HG03342 (cell line): ENCODE results near the gene KCNJ8.
"Not testable (repeated sequence)": the region's sequence is repeated elsewhere in the genome, so short reads cannot be mapped to it uniquely, and the experiment has no call there.

Source experiments
- ATAC-seq: cut with Tn5 transposase; IDR thresholded peaks from one replicate; pipeline ENCODE4 v1.9.1; 2021; ENCODE audit warnings: mild to moderate bottlenecking, moderate library complexity; ENCODE audit not compliant: unreplicated experiment

KCNJ8 gene

GRCh38 chr12:21788089-21788983 is 13.8 kb upstream of the KCNJ8 start:
- no peak for ATAC-seq

- ATAC-seq: no peak
Measured at GRCh38 chr12:21786041-21786531, 11.6 kb upstream of the KCNJ8 start.

DNA sequence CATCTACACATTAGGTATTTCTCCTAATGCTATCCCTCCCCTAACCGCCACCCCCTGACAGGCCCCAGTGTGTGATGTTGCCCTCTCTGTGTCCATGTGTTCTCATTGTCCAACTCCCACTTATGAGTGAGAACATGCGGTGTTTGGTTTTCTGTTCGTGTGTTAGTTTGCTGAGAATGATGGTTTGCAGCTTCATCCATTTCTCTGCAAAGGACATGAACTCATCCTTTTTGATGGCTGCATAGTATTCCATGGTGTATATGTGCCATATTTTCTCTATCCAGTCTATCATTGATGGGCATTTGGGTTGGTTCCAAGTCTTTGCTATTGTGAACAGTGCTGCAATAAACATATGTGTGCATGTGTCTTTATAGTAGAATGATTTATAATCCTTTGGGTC is 8.2 kb upstream of the KCNJ8 start:
- ATAC-seq: not testable (repeated sequence)

GRCh38 chr12:21780786-21781185 is 6.3 kb upstream of the KCNJ8 start:
- ATAC-seq: no peak

DNA sequence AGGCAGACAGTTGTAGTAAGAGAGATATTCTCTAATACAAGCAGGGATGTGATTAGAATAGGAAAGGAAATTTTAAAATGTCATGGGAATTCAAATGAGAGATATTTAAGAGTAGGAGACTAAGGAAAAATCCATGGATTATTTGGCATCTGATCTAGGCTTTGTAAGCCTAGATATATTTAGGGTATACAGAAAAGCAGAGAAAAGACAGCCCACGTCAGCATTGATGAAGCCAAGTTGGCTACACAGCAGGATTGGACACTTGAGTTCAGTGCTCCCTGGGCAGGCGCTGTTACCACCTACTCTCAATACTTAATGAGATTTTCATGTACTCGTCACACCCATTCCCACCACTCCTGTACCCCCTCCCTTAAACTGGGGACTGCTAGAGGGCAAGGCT is 1.7 kb upstream of the KCNJ8 start:
- no peak for ATAC-seq

DNA sequence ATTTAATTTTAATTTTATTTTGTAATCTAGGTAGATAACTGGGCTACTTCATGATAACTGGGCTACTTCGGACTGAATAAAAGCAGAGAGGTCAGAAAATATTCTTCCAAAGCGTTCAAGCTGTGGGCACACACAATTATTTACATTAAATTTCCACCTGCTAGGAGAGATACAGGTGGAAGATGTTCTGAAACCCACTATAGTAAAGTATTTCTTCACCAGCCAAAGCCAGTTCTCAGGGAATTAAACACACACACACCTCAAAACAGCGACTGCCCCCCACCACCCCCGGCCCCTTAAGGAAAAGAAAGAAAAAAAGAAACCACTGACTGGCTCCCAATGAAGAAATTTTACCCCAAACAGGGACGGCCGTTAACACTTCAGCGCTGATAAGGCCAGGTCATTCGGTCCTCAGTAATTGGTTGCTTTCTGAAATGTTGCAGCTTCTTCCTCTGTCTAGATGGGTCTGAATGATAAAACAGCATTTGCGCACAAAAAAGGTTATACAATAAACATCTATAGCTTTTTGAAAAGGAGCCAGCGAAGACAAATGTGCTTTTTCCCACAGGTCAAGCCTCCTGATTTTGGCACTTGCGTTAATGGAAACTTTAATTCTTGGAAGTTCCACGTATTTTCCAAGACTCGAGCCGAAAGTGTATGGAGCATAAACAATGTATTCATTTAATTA is 771 bp upstream of the KCNJ8 start:
- no peak for ATAC-seq

DNA sequence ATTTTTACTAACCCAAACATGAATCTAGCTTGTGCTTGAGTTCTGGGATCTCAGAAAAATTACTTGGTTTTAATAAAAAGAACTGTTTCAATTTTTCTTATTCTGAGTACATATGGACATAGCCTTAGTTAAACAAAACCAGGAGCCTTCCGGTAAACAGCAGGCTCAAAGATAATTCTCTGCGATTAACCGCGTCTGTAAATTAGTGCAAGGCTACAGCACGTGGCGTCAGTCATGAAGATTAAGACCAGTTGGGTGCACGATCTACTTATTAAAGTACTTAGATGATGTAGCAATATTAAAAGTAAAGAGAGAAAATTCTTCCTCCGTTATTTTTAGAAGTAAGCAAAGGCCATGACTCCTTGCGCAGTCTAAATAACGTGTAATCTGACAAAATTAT is 700 bp downstream of the KCNJ8 start:
- ATAC-seq: no peak

GRCh38 chr12:21773263-21773741 is 1.2 kb downstream of the KCNJ8 start:
- no peak for ATAC-seq

GRCh38 chr12:21771311-21771710 is 3.2 kb downstream of the KCNJ8 start:
- no peak for ATAC-seq

DNA sequence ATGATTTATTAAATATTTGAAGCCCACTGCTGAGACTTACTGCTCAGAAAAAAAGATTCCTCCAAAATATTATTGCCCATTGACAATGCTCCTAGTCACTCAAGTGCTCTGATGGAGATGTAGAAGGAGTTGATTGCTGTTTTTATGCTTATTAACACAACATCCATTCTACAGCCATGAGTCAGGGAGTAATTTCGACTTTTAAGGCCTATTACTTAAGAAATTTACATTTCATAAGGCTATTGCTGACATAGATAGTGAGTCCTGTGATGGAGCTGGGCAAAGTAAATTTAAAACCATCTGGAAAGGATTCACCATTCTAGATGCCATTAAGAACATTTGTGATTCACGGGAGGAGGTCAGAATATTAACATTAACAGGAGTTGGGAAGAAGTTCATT is 5.2 kb downstream of the KCNJ8 start:
- no peak for ATAC-seq

- no peak for ATAC-seq
Measured at GRCh38 chr12:21766403-21766802, 8.1 kb downstream of the KCNJ8 start.

GRCh38 chr12:21764950-21765349 is 9.6 kb downstream of the KCNJ8 start:
- ATAC-seq: no peak

- no peak for ATAC-seq
Measured at GRCh38 chr12:21764065-21764464, 10.4 kb downstream of the KCNJ8 start.

DNA sequence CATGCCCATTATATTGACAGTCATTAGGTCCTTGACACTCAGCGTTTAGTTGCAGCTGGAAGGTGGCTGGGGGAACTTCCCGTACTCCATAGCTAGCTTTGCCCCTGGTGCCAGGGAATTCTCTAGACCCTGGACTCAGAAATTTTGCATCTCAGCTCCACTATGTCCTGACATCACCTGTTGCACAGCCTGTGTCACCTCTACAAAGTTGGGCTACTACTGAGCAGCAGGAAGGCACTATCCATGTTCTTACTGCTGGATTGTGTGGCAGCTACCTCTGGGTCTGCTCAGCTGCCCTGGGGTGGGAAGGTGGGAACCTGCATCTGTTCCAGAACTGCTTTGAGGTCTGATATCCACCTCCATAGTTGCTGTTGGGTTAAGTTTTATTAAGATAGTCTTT is 11.0 kb downstream of the KCNJ8 start:
- no peak for ATAC-seq

GRCh38 chr12:21759737-21760136 is 14.8 kb downstream of the KCNJ8 start:
- ATAC-seq: no peak

DNA sequence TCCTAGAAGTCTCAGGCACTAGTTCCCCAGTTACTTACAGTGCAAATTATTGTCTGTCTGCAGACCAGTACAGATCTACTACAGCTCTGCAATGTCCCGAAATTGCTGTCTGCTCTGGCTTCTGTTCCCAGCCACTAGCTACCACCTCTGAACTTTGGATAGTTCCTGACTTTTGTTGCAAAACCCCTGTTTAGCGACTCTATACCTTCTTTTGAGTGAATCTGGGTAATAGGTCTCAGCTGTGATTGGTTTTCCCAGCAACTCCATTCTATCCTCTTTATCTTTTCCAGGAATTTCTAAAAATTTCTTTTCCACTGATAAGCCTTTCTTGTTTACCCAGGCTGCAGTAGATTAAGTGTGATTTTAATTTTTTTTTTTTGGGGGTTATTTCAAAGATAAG is 16.8 kb downstream of the KCNJ8 start:
- no peak for ATAC-seq

- ATAC-seq: no peak
Measured at GRCh38 chr12:21756699-21757098, 17.8 kb downstream of the KCNJ8 start.

- no peak for ATAC-seq
Measured at GRCh38 chr12:21751517-21751916, 23.0 kb downstream of the KCNJ8 start.

GRCh38 chr12:21745258-21745657 is 29.2 kb downstream of the KCNJ8 start:
- no peak for ATAC-seq

DNA sequence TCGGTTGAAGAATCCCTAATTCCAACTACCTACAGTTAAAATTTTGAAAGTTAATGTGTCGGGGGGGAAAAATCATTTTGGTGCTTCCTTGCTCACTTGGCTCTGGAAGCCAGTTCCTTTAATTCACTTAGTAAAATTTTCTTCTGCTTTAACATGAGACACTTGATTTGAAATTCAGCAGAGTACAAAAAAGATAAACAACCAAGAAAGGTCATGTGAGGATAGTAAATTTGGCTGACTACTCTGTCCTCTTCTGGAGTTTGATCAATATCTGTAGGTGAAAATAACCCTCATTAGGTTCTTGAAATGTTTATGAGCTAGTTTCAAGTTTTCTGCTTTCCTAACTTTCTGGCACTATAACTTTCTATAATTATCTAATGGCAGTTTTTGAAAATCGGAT is 43.4 kb downstream of the KCNJ8 start:
- no peak for ATAC-seq

GRCh38 chr12:21725731-21726130 is 48.8 kb downstream of the KCNJ8 start:
- ATAC-seq: no peak
